GM23338 (cell line): ENCODE data around the gene IFNG-AS1. TPM values are rescaled to one million over a fixed set of nuclear protein-coding genes. Genes with fewer than 3 reads are reported as not detected.

Experiments used
- ATAC-seq: fragments of 200-7000 bp; cut with Tn5 transposase; 3 replicates; pipeline ENCODE4 v1.9.1; 2020
- DNase-seq: peaks from one replicate; pipeline ENCODE4 v3.0.0-alpha.2; 2015; ENCODE audit warnings: low spot score
- H2AFZ ChIP-seq: fragments of 200-600 bp; sonication (generic); 2 replicates; pipeline ENCODE4 v1.8.0; 2016; ENCODE audit warnings: antibody characterized with exemption, mild to moderate bottlenecking, moderate library complexity
- H3F3A ChIP-seq: fragments of 200-600 bp; sonication (generic); replicated peaks from 2 replicates; pipeline ENCODE4 v1.8.0; 2017; ENCODE audit warnings: antibody characterized with exemption, mixed run types, low read depth
- H3K27ac ChIP-seq: fragments of 200-600 bp; sonication (generic); 2 replicates; pipeline ENCODE4 v1.6.1; 2016; ENCODE audit warnings: low read depth
- H3K27me3 ChIP-seq: fragments of 200-600 bp; sonication (generic); 2 replicates; pipeline ENCODE4 v1.8.0; 2016; ENCODE audit warnings: mild to moderate bottlenecking, mixed run types, moderate library complexity; ENCODE audit not compliant: insufficient read depth
- H3K36me3 ChIP-seq: fragments of 200-600 bp; sonication (generic); 2 replicates; pipeline ENCODE4 v1.8.0; 2016; ENCODE audit warnings: mild to moderate bottlenecking; ENCODE audit not compliant: insufficient read depth
- H3K4me1 ChIP-seq: fragments of 200-600 bp; sonication (generic); 2 replicates; pipeline ENCODE4 v1.8.0; 2016; ENCODE audit warnings: mild to moderate bottlenecking, moderate library complexity; ENCODE audit not compliant: insufficient read depth
- H3K4me2 ChIP-seq: fragments of 200-600 bp; sonication (generic); 2 replicates; pipeline ENCODE4 v1.7.1; 2017; ENCODE audit warnings: mixed run types
- H3K4me3 ChIP-seq: fragments of 200-600 bp; sonication (generic); 2 replicates; pipeline ENCODE4 v1.6.1; 2016; ENCODE audit warnings: mixed run types
- H3K79me2 ChIP-seq: fragments of 200-600 bp; sonication (generic); replicated peaks from 2 replicates; pipeline ENCODE4 v1.8.0; 2017; ENCODE audit warnings: mild to moderate bottlenecking; ENCODE audit not compliant: insufficient read depth
- H3K9me2 ChIP-seq: fragments of 200-600 bp; sonication (generic); 2 replicates; pipeline ENCODE4 v1.8.0; 2017; ENCODE audit not compliant: insufficient read depth
- H4K20me1 ChIP-seq: fragments of 200-600 bp; sonication (generic); replicated peaks from 2 replicates; pipeline ENCODE4 v1.8.0; 2017; ENCODE audit warnings: mild to moderate bottlenecking; ENCODE audit not compliant: insufficient read depth
- H3K27ac Mint-ChIP-seq: 2 replicates; pipeline ENCODE4 v1.8.0; 2020; ENCODE audit warnings: inconsistent platforms, mild to moderate bottlenecking, moderate library complexity, mixed read lengths
- H3K27me3 Mint-ChIP-seq: 3 replicates; pipeline ENCODE4 v1.8.0; 2022; ENCODE audit warnings: low read depth, mild to moderate bottlenecking, moderate library complexity, mixed read lengths, inconsistent platforms; ENCODE audit not compliant: insufficient read depth, poor library complexity
- H3K36me3 Mint-ChIP-seq: 3 replicates; pipeline ENCODE4 v1.8.0; 2021; ENCODE audit warnings: low read depth, mild to moderate bottlenecking, inconsistent platforms, moderate library complexity, mixed read lengths
- H3K4me1 Mint-ChIP-seq: 3 replicates; pipeline ENCODE4 v1.8.0; 2020; ENCODE audit warnings: mild to moderate bottlenecking, inconsistent platforms, mixed read lengths
- H3K4me3 Mint-ChIP-seq: 3 replicates; pipeline ENCODE4 v1.8.0; 2021; ENCODE audit warnings: moderate library complexity, mild to moderate bottlenecking, inconsistent platforms, mixed read lengths
- H3K9me3 Mint-ChIP-seq: 3 replicates; pipeline ENCODE4 v1.8.0; 2020; ENCODE audit warnings: moderate library complexity, mild to moderate bottlenecking, inconsistent platforms, mixed read lengths
- EZH2 ChIP-seq: fragments of 200-600 bp; sonication (generic); IDR thresholded peaks from one replicate; pipeline ENCODE4 v1.8.0; 2017; ENCODE audit warnings: antibody characterized with exemption, mild to moderate bottlenecking, low read depth; ENCODE audit not compliant: unreplicated experiment
- EZH2phosphoT487 ChIP-seq: fragments of 200-600 bp; sonication (generic); IDR thresholded peaks from one replicate; pipeline ENCODE4 v1.8.1; 2018; ENCODE audit warnings: antibody characterized with exemption; ENCODE audit not compliant: unreplicated experiment
- JUNB ChIP-seq: IDR thresholded peaks from one replicate; pipeline ENCODE4 v1.6.1; 2016; ENCODE audit warnings: antibody characterized with exemption; ENCODE audit not compliant: unreplicated experiment
- POLR2AphosphoS5 ChIP-seq: IDR thresholded peaks from 2 replicates; pipeline ENCODE4 v1.6.1; 2016; ENCODE audit warnings: antibody characterized with exemption, low read depth
- REST ChIP-seq: IDR thresholded peaks from one replicate; pipeline ENCODE4 v1.6.1; 2018; ENCODE audit warnings: antibody characterized with exemption; ENCODE audit not compliant: unreplicated experiment
- STAT1 ChIP-seq: IDR thresholded peaks from one replicate; pipeline ENCODE4 v1.6.1; 2016; ENCODE audit warnings: antibody characterized with exemption; ENCODE audit not compliant: unreplicated experiment
- ZNF114 ChIP-seq: fragments of 250-450 bp; sonication (Bioruptor Pico); IDR thresholded peaks from 2 replicates; pipeline ENCODE4 v1.5.0; 2020; ENCODE audit warnings: mild to moderate bottlenecking, moderate library complexity
- ZNF331 ChIP-seq: fragments of 250-450 bp; sonication (Bioruptor Pico); IDR thresholded peaks from 2 replicates; pipeline ENCODE4 v1.5.0; 2020; ENCODE audit warnings: low read depth, mild to moderate bottlenecking, moderate library complexity
- polyA plus RNA-seq: library from polyadenylated mRNA; unstranded; fragments of >200 nt; fragmentation: Nextera tagmentation; extraction: Ambion mirVana; gene quantifications from 2 replicates; pipeline ENCODE4 v1.2.1, GENCODE V29; 2016
- total RNA-seq: library from RNA; depleted of rRNA; stranded (reverse); fragments of >200 nt; shearing (Covaris generic); gene quantifications from 2 replicates; pipeline ENCODE4 v1.2.3, GENCODE V29; 2014

IFNG-AS1 gene
- total and polyA plus RNA-seq, 2 experiments from 2014 or later = not detected

DNA sequence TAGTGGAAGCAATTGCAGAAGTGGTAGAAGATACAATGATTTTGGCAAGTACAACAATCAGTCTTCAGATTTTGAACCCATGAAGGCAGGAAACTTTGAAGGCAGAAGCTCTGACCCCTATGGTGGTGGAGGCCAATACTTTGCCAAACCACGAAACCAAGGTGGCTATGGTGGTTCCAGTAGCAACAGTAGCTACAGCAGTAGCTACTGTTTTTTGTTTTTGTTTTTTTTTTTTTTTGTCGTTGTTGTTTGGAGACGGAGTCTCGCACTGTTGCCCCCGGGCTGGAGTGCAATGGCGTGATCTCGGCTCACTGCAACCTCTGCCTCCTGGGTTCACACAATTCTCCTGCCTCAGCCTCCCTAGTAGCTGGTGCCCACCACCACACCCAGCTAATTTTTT, 47.4 kb downstream of the IFNG-AS1 start (continued):
- TF ChIP-seq EZH2phosphoT487 (no peak), ZNF114 (CRISPR knock-in tag) (no peak), STAT1 (no peak), POLR2AphosphoS5 (no peak)

- Mint-ChIP-seq H3K27ac (no peak overlapping the region), H3K9me3 (no peaks in the 10 kb centered on the region), H3K27me3 (no peaks in the 10 kb centered on the region), H3K4me3 (no peak overlapping the region), H3K36me3 (no peaks in the 10 kb centered on the region), H3K4me1 (no peaks in the 10 kb centered on the region; the same call in 2 of the 3 replicates)
- no peak overlapping the region for H3K4me2 ChIP-seq
- no peak overlapping the region for H3K27ac ChIP-seq
- no peak overlapping the region for H2AFZ ChIP-seq
- no peaks in the 10 kb centered on the region for H3K27me3 ChIP-seq
- no peaks in the 10 kb centered on the region for H3K36me3 ChIP-seq
- H4K20me1 ChIP-seq = no peaks in the 10 kb centered on the region
- H3K4me1 ChIP-seq = no peaks in the 10 kb centered on the region
- H3K4me3 ChIP-seq = no peak overlapping the region
- ATAC-seq (no peak), DNase-seq (no peak)
- no peak for TF ChIP-seq POLR2AphosphoS5
- H3K79me2 ChIP-seq = no peaks in the 10 kb centered on the region
- H3F3A ChIP-seq = no peaks in the 10 kb centered on the region
- peaks cover 8% of the 10 kb centered on the region for H3K9me2 ChIP-seq
Observed at GRCh38 chr12:68037616-68038255, 48.5 kb downstream of the IFNG-AS1 start.

- Histone ChIP-seq H3K4me3 (no peak overlapping the region), H3K79me2 (no peaks in the 10 kb centered on the region), H3F3A (no peaks in the 10 kb centered on the region), H2AFZ (no peak overlapping the region), H3K36me3 (no peaks in the 10 kb centered on the region), H4K20me1 (no peaks in the 10 kb centered on the region), H3K9me2 (peaks cover 8% of the 10 kb centered on the region), H3K27me3 (no peaks in the 10 kb centered on the region), H3K27ac (no peak overlapping the region), H3K4me2 (no peak overlapping the region), H3K4me1 (no peaks in the 10 kb centered on the region)
- ATAC-seq = no peak
- DNase-seq = no peak
- H3K36me3 Mint-ChIP-seq = no peaks in the 10 kb centered on the region
- TF ChIP-seq JUNB (no peak), REST (no peak), EZH2 (no peak), ZNF331 (CRISPR knock-in tag) (no peak), POLR2AphosphoS5 (no peak), EZH2phosphoT487 (no peak)
- H3K4me1 Mint-ChIP-seq = no peaks in the 10 kb centered on the region; the same call in 2 of the 3 replicates
- H3K27ac Mint-ChIP-seq = no peak overlapping the region
- no peak overlapping the region for H3K4me3 Mint-ChIP-seq
- no peaks in the 10 kb centered on the region for H3K9me3 Mint-ChIP-seq
- H3K27me3 Mint-ChIP-seq = no peaks in the 10 kb centered on the region
Observed at GRCh38 chr12:68038650-68039049, 49.4 kb downstream of the IFNG-AS1 start.
